ENCODE results near the gene CHP1. TPM values are rescaled to one million over a fixed set of nuclear protein-coding genes. Genes with fewer than 3 reads are reported as not detected.

Gene CHP1
- total RNA-seq, 1 experiment from 2014 or later: 107 TPM

GRCh38 chr15:41331281-41331680 is 100.2 kb downstream of the CHP1 start:
- Histone ChIP-seq H3K9me2 (replicated peaks; ENCODE audit: low read length) (no peaks in the 10 kb centered on the region), H3K27me3 (ENCODE audit: low read length) (no peaks in the 10 kb centered on the region), H3K4me3 (ENCODE audit: low read length) (peak overlapping the region; percentile 87), H4K20me1 (ENCODE audit: low read length) (no peaks in the 10 kb centered on the region), H3K4me2 (ENCODE audit: low read length) (peak overlapping the region; percentile 93), H3K4me1 (ENCODE audit: insufficient read depth, low read length) (peaks cover 11% of the 10 kb centered on the region; the same call in 1 of the 2 replicates), H3K9ac (ENCODE audit: low read length) (peak overlapping the region; percentile 92), H3F3A (ENCODE audit: low read length, unreplicated experiment) (no peaks in the 10 kb centered on the region), H3K79me2 (ENCODE audit: low read length) (peaks cover 44% of the 10 kb centered on the region), H3K36me3 (ENCODE audit: low read depth, low read length) (no peaks in the 10 kb centered on the region; the same call in 1 of the 2 replicates), H3K27ac (ENCODE audit: low read length) (no peak overlapping the region), H2AFZ (ENCODE audit: low read length) (peak overlapping the region; percentile 97), H3K9me3 (ENCODE audit: low read length) (no peaks in the 10 kb centered on the region)
- TSS peak; percentile 64 for BruUV-seq (replicated peaks)
- ChIA-PET POLR2A (ENCODE audit: unreplicated experiment) (no interaction called here), CTCF (interaction anchor here (0.7 kb wide), 1 partner anchor 100 kb away, joined by 4 read pairs; the partner anchor contains the start of gene CHP1)
- intact Hi-C loops (cut with micrococcal nuclease): no loop called here
- DNase-seq (peak; percentile 13), ATAC-seq (peak; percentile 10; the same call in 1 of the 2 replicates)
- TF ChIP-seq EZH2 (IDR thresholded peaks at IDR 0.05; ENCODE audit: low read length, unreplicated experiment) (no peak), CTCF (conservative IDR thresholded peaks at IDR 0.05; ENCODE audit: low read depth, low read length) (no peak), EZH2phosphoT487 (IDR thresholded peaks at IDR 0.05; ENCODE audit: borderline replicate concordance, low read length) (no peak)

Other genes starting within 250 kb of the CHP1 start
- gene INO80, start 115.0 kb upstream of the CHP1 start, total RNA-seq (2014; rRNA removed): 38.4 and 47.7 TPM in 2 replicates
- gene EXD1, start 511 bp upstream of the CHP1 start, total RNA-seq (2014; rRNA removed): not detected in 2 replicates
- gene OIP5, start 101.3 kb downstream of the CHP1 start, total RNA-seq (2014; rRNA removed): 26.6 and 40.3 TPM in 2 replicates
- gene NUSAP1, start 101.6 kb downstream of the CHP1 start, total RNA-seq (2014; rRNA removed): 96.2 and 178 TPM in 2 replicates
- gene NDUFAF1, start 171.2 kb downstream of the CHP1 start, total RNA-seq (2014; rRNA removed): 22.4 and 47.2 TPM in 2 replicates
- gene RTF1, start 185.8 kb downstream of the CHP1 start, total RNA-seq (2014; rRNA removed): 20.2 and 25.9 TPM in 2 replicates